ENCODE data around the gene C1orf53. TPM values are rescaled to one million over a fixed set of nuclear protein-coding genes. Genes with fewer than 3 reads are reported as not detected.

The C1orf53 gene
- total RNA-seq, 4 donors from 2014 or later: 7.1 to 11.6 (median 10.7) TPM; not detected in 1

- no peak for DNase-seq
- TF ChIP-seq CTCF (IDR thresholded peaks at IDR 0.05): no peak
- no peak for TF ChIP-seq POLR2A (IDR thresholded peaks at IDR 0.05)
- 64 to 89% methylated on average over 2 of the region's 2 CpGs for WGBS, 2 donors
- H3K27me3 ChIP-seq: peaks cover 54% of the 10 kb centered on the region
- H3K4me1 ChIP-seq: peaks cover 18 to 23% of the 10 kb centered on the region in 2 donors
- intact Hi-C loops (cut with DNase I): no loop called here
- H3K4me3 ChIP-seq (replicated peaks in 1 of 3): no peak overlapping the region
- H3K27ac ChIP-seq: no peak overlapping the region
- no peaks in the 10 kb centered on the region for H3K9me3 ChIP-seq
- no peaks in the 10 kb centered on the region for H3K36me3 ChIP-seq
Measured at GRCh38 chr1:197922070-197922390, 19.6 kb downstream of the C1orf53 start.

- intact Hi-C loops (cut with DNase I): no loop called here
- Histone ChIP-seq H3K36me3 (no peaks in the 10 kb centered on the region), H3K27ac (no peak overlapping the region), H3K9me3 (no peaks in the 10 kb centered on the region), H3K27me3 (peaks cover 44% of the 10 kb centered on the region), H3K4me3 (replicated peaks in 1 of 3) (no peak overlapping the region), H3K4me1 (peaks cover 10 to 14% of the 10 kb centered on the region in 2 donors)
- TF ChIP-seq POLR2A (IDR thresholded peaks at IDR 0.05) (no peak), CTCF (IDR thresholded peaks at IDR 0.05) (no peak)
- DNase-seq: no peak
- WGBS, 2 donors: 41 to 49% methylated on average over 9 to 11 of the region's 12 CpGs
Measured at GRCh38 chr1:197923038-197923437, 20.6 kb downstream of the C1orf53 start.

- intact Hi-C loops (cut with DNase I): no loop called here
Measured at GRCh38 chr1:197924516-197925123, 22.2 kb downstream of the C1orf53 start.

GRCh38 chr1:197927908-197928665 is 25.7 kb downstream of the C1orf53 start:
- Histone ChIP-seq H3K36me3 (no peaks in the 10 kb centered on the region), H3K4me3 (replicated peaks in 1 of 3) (no peak overlapping the region), H3K4me1 (no peaks in the 10 kb centered on the region), H3K27ac (no peak overlapping the region), H3K9me3 (no peaks in the 10 kb centered on the region), H3K27me3 (peaks cover 5% of the 10 kb centered on the region)
- intact Hi-C loops (cut with DNase I): no loop called here
- DNase-seq: no peak
- no peak for TF ChIP-seq POLR2A (IDR thresholded peaks at IDR 0.05)
- TF ChIP-seq CTCF (IDR thresholded peaks at IDR 0.05): no peak
- 83% methylated on average over 8 of the region's 8 CpGs for WGBS, 2 donors

More at GRCh38 chr1:197924516-197925123, 22.2 kb downstream of the C1orf53 start:
- TF ChIP-seq POLR2A (IDR thresholded peaks at IDR 0.05): no peak
- TF ChIP-seq CTCF (IDR thresholded peaks at IDR 0.05): peak in 5 of 6 experiments; percentile 16 to 66 (median 62)
- no peak overlapping the region for H3K4me3 ChIP-seq (replicated peaks in 1 of 3)
- H3K27ac ChIP-seq: no peak overlapping the region
- no peaks in the 10 kb centered on the region for H3K9me3 ChIP-seq
- no peaks in the 10 kb centered on the region for H3K36me3 ChIP-seq
- peak; percentile 41 to 53 for DNase-seq
- H3K27me3 ChIP-seq: peaks cover 28% of the 10 kb centered on the region
- H3K4me1 ChIP-seq: peaks cover 3 to 8% of the 10 kb centered on the region in 2 donors
- 13 to 15% methylated on average over 2 of the region's 4 CpGs for WGBS, 2 donors

GRCh38 chr1:197928849-197929336 is 26.5 kb downstream of the C1orf53 start:
- Histone ChIP-seq H3K27me3 (peaks cover 12% of the 10 kb centered on the region), H3K36me3 (no peaks in the 10 kb centered on the region), H3K27ac (no peak overlapping the region), H3K4me3 (replicated peaks in 1 of 3) (no peak overlapping the region), H3K4me1 (no peaks in the 10 kb centered on the region), H3K9me3 (no peaks in the 10 kb centered on the region)
- DNase-seq: no peak
- no peak for TF ChIP-seq CTCF (IDR thresholded peaks at IDR 0.05)
- TF ChIP-seq POLR2A (IDR thresholded peaks at IDR 0.05): no peak
- intact Hi-C loops (cut with DNase I): no loop called here
- 12 to 14% methylated on average over 15 of the region's 15 CpGs for WGBS, 2 donors

Data from thyroid gland (tissue), 4 donors.